PFSK-1 (cell line): Measurements from ENCODE around the gene C4B.

ENCODE experiments used
- POLR2AphosphoS5 ChIP-seq: IDR thresholded peaks from 2 replicates; pipeline ENCODE4 v1.6.1; 2012; ENCODE audit warnings: low read depth, mild to moderate bottlenecking, control low read depth, low read length, moderate library complexity
- SIN3A ChIP-seq: IDR thresholded peaks from 2 replicates; pipeline ENCODE4 v1.6.1; 2012; ENCODE audit warnings: mild to moderate bottlenecking, low read length, moderate library complexity, borderline replicate concordance; ENCODE audit not compliant: insufficient read depth
- TAF1 ChIP-seq: IDR thresholded peaks from 2 replicates; pipeline ENCODE4 v1.6.1; 2012; ENCODE audit warnings: low read length, control low read depth, borderline replicate concordance; ENCODE audit not compliant: insufficient read depth
- TF ChIP-seq, protein P1 (sequence below), 2 experiments: IDR thresholded peaks; 2 replicates each; pipeline versions ENCODE4 v1.6.1 to v1.8.0; 2011 to 2012; ENCODE audit warnings: low read depth in 2 of 2, low read length in 2 of 2, control low read depth in 1 of 2, inconsistent platforms in 1 of 2, mild to moderate bottlenecking in 1 of 2, moderate library complexity in 1 of 2; ENCODE audit not compliant: insufficient read depth in 1 of 2

DNA sequence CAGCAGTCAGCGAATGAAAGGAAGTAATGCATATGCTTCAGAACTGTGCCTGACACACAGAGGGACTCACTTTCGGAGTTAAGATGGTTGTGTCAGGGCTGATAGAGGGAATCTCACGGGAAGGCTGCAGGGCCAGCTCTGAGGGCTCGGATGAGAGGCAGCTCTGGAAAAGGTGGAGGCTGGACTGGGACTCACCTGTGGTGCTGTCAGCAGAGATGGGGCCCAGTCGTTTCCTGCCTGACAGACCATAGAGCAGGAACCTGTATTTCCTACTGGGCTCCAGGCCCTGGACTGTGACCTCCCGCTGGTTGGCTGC is 32.9 kb downstream of the C4B start:
- no peak for TF ChIP-seq POLR2AphosphoS5
- TF ChIP-seq SIN3A = no peak
- no peak for TF ChIP-seq TAF1
- TF ChIP-seq, protein P1, sequence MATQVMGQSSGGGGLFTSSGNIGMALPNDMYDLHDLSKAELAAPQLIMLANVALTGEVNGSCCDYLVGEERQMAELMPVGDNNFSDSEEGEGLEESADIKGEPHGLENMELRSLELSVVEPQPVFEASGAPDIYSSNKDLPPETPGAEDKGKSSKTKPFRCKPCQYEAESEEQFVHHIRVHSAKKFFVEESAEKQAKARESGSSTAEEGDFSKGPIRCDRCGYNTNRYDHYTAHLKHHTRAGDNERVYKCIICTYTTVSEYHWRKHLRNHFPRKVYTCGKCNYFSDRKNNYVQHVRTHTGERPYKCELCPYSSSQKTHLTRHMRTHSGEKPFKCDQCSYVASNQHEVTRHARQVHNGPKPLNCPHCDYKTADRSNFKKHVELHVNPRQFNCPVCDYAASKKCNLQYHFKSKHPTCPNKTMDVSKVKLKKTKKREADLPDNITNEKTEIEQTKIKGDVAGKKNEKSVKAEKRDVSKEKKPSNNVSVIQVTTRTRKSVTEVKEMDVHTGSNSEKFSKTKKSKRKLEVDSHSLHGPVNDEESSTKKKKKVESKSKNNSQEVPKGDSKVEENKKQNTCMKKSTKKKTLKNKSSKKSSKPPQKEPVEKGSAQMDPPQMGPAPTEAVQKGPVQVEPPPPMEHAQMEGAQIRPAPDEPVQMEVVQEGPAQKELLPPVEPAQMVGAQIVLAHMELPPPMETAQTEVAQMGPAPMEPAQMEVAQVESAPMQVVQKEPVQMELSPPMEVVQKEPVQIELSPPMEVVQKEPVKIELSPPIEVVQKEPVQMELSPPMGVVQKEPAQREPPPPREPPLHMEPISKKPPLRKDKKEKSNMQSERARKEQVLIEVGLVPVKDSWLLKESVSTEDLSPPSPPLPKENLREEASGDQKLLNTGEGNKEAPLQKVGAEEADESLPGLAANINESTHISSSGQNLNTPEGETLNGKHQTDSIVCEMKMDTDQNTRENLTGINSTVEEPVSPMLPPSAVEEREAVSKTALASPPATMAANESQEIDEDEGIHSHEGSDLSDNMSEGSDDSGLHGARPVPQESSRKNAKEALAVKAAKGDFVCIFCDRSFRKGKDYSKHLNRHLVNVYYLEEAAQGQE (IDR thresholded peaks at IDR 0.05; ENCODE audit: insufficient read depth in 1 of 2, low read depth in 2 of 2, low read length in 2 of 2) = no peak
